Liver (tissue), 3 donors: ENCODE data around the gene TRAPPC6A.

Source experiments
- HNF4A ChIP-seq, 2 donors: conservative IDR thresholded peaks; 2 replicates each; pipeline ENCODE4 v1.6.1; 2016; ENCODE audit warnings: antibody characterized with exemption in 2 of 2, mild to moderate bottlenecking in 2 of 2
- TF ChIP-seq, protein P1 (sequence below): fragments of 150-350 bp; IDR thresholded peaks from 2 replicates; pipeline ENCODE4 v1.5.1; 2017; ENCODE audit warnings: improper control_type of control experiment, low read depth, low read length; ENCODE audit not compliant: missing input control
- donor health status: healthy.
- donor health status: healthy.

GRCh38 chr19:45150751-45151281, 27.2 kb downstream of the TRAPPC6A start:
- TF ChIP-seq, protein P1, sequence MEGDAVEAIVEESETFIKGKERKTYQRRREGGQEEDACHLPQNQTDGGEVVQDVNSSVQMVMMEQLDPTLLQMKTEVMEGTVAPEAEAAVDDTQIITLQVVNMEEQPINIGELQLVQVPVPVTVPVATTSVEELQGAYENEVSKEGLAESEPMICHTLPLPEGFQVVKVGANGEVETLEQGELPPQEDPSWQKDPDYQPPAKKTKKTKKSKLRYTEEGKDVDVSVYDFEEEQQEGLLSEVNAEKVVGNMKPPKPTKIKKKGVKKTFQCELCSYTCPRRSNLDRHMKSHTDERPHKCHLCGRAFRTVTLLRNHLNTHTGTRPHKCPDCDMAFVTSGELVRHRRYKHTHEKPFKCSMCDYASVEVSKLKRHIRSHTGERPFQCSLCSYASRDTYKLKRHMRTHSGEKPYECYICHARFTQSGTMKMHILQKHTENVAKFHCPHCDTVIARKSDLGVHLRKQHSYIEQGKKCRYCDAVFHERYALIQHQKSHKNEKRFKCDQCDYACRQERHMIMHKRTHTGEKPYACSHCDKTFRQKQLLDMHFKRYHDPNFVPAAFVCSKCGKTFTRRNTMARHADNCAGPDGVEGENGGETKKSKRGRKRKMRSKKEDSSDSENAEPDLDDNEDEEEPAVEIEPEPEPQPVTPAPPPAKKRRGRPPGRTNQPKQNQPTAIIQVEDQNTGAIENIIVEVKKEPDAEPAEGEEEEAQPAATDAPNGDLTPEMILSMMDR: no peak
- TF ChIP-seq HNF4A (conservative IDR thresholded peaks at IDR 0.05): no peak
